ENCODE measurements around the gene C16orf54. TPM values are rescaled to one million over a fixed set of nuclear protein-coding genes. Genes with fewer than 3 reads are reported as not detected.

C16orf54 gene
- total RNA-seq, 1 experiment from 2014 or later: 0.15 TPM

DNA sequence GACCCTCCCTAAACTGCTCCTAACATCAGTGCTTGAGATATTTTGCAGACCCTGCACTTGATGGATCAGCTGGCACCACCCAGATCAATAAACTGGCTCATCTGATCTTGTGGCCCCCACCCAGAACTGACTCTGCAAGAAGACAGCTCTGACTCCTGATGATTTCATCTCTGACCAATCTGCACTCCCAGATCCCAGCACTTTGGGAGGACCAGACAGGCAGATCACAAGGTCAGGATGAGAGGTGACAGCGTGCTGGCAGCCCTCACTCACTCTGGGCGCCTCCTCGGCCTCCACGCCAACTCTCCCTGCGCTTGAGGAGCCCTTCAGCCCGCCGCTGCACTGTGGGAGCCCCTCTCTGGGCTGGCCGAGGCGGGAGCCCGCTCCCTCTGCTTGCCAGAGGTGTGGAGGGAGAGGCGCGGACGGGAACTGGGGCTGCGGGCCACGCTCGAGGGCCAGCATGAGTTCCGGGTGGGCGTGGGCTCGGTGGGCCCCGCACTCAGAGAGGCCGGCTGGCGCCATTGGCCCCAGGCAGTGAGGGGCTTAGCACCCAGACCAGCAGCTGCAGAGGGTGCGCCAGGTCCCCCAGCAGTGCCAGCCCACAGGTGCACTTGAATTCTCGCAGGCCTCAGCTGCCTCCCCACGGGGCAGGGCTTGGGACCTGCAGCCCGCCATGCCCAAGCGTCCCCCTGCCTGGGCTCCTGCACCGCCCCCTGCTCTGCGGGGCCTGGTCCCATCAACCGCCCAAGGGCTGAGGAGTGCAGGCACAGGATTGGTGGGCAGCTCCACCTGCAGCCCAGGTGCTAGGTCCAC is 2.4 kb upstream of the C16orf54 start:
- intact Hi-C loops (cut with micrococcal nuclease): no loop called here
- ChIA-PET RAD21 (ENCODE audit: low non-redundant PET in 1 of 2, low total read pairs in 2 of 2, uncharacterized antibody in 2 of 2, unreplicated experiment in 2 of 2) (no interaction called here), POLR2A (interaction anchor here (1.0 kb wide), 1 partner anchor 10 kb away, joined by 4 read pairs; no protein-coding TSS in a partner anchor), CTCF (interaction anchor here (2.7 kb wide), 1 partner anchor 19 kb away, joined by 6 read pairs; no protein-coding TSS in a partner anchor)
- no peaks in the 10 kb centered on the region for H3K79me2 ChIP-seq (ENCODE audit: insufficient read depth, low read length)
- H3K9me2 ChIP-seq (ENCODE audit: insufficient read depth): no peaks in the 10 kb centered on the region
- ATAC-seq (no peak), DNase-seq (ENCODE audit: low read depth, low spot score) (no peak)
- no peak overlapping the region for H3K4me3 ChIP-seq (replicated peaks in 1 of 2; ENCODE audit: low read depth in 1 of 2, low read length in 2 of 2)
- peaks cover 5 to 10% of the 10 kb centered on the region in 2 experiments; a peak in 3 of 4 replicates for H3K4me1 ChIP-seq (ENCODE audit: control insufficient read depth in 1 of 2, insufficient read depth in 2 of 2, low read length in 2 of 2)
- H3K9me3 ChIP-seq (ENCODE audit: control insufficient read depth in 1 of 2, insufficient read depth in 1 of 2, low read depth in 1 of 2, low read length in 2 of 2): no peaks in the 10 kb centered on the region
- no peak overlapping the region for H3K27ac ChIP-seq (ENCODE audit: low read depth, low read length)
- H3K9ac ChIP-seq (ENCODE audit: low read length): no peak overlapping the region
- no TSS peak for BruUV-seq (replicated peaks)
- no peak overlapping the region for H2AFZ ChIP-seq (ENCODE audit: low read depth, low read length, poor library complexity, severe bottlenecking)
- H3K36me3 ChIP-seq (ENCODE audit: control insufficient read depth in 1 of 2, insufficient read depth in 2 of 2, low read length in 2 of 2): no peaks in the 10 kb centered on the region
- H3K4me2 ChIP-seq (ENCODE audit: low read length): no peak overlapping the region
- H4K20me1 ChIP-seq (ENCODE audit: insufficient read depth): no peaks in the 10 kb centered on the region
- no peaks in the 10 kb centered on the region for H3K27me3 ChIP-seq (ENCODE audit: insufficient read depth, low read length)
- TF ChIP-seq EZH2phosphoT487 (IDR thresholded peaks at IDR 0.05; ENCODE audit: borderline replicate concordance) (no peak), SIN3A (IDR thresholded peaks at IDR 0.05; ENCODE audit: low read depth) (no peak), SP1 (IDR thresholded peaks at IDR 0.05; ENCODE audit: low read depth) (no peak), EGR1 (IDR thresholded peaks at IDR 0.05; ENCODE audit: low read depth) (no peak), POLR2AphosphoS5 (IDR thresholded peaks at IDR 0.05; ENCODE audit: low read depth, low read length) (no peak), SRF (IDR thresholded peaks at IDR 0.05; ENCODE audit: low read depth) (no peak), CBX3 (IDR thresholded peaks at IDR 0.05; ENCODE audit: low read depth) (no peak), POLR2A (IDR thresholded peaks at IDR 0.05; ENCODE audit: borderline replicate concordance, extremely low read depth, insufficient read depth, insufficient read length) (no peak), ELF1 (IDR thresholded peaks at IDR 0.05; ENCODE audit: borderline replicate concordance, low read depth) (no peak), YY1 (IDR thresholded peaks at IDR 0.05; ENCODE audit: extremely low read depth, insufficient replicate concordance, low read depth, low read length) (no peak)
- TF ChIP-seq, protein P1, sequence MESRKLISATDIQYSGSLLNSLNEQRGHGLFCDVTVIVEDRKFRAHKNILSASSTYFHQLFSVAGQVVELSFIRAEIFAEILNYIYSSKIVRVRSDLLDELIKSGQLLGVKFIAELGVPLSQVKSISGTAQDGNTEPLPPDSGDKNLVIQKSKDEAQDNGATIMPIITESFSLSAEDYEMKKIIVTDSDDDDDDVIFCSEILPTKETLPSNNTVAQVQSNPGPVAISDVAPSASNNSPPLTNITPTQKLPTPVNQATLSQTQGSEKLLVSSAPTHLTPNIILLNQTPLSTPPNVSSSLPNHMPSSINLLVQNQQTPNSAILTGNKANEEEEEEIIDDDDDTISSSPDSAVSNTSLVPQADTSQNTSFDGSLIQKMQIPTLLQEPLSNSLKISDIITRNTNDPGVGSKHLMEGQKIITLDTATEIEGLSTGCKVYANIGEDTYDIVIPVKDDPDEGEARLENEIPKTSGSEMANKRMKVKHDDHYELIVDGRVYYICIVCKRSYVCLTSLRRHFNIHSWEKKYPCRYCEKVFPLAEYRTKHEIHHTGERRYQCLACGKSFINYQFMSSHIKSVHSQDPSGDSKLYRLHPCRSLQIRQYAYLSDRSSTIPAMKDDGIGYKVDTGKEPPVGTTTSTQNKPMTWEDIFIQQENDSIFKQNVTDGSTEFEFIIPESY (IDR thresholded peaks at IDR 0.05; ENCODE audit: extremely low read depth, insufficient replicate concordance, low read length): no peak
- TF ChIP-seq, protein P2, sequence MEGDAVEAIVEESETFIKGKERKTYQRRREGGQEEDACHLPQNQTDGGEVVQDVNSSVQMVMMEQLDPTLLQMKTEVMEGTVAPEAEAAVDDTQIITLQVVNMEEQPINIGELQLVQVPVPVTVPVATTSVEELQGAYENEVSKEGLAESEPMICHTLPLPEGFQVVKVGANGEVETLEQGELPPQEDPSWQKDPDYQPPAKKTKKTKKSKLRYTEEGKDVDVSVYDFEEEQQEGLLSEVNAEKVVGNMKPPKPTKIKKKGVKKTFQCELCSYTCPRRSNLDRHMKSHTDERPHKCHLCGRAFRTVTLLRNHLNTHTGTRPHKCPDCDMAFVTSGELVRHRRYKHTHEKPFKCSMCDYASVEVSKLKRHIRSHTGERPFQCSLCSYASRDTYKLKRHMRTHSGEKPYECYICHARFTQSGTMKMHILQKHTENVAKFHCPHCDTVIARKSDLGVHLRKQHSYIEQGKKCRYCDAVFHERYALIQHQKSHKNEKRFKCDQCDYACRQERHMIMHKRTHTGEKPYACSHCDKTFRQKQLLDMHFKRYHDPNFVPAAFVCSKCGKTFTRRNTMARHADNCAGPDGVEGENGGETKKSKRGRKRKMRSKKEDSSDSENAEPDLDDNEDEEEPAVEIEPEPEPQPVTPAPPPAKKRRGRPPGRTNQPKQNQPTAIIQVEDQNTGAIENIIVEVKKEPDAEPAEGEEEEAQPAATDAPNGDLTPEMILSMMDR (IDR thresholded peaks at IDR 0.05 in 2 of 3, conservative IDR thresholded peaks at IDR 0.05 in 1 of 3; ENCODE audit: borderline replicate concordance in 1 of 3, insufficient read depth in 1 of 3, low read depth in 2 of 3, low read length in 2 of 3): no peak
- TF ChIP-seq, protein P3, sequence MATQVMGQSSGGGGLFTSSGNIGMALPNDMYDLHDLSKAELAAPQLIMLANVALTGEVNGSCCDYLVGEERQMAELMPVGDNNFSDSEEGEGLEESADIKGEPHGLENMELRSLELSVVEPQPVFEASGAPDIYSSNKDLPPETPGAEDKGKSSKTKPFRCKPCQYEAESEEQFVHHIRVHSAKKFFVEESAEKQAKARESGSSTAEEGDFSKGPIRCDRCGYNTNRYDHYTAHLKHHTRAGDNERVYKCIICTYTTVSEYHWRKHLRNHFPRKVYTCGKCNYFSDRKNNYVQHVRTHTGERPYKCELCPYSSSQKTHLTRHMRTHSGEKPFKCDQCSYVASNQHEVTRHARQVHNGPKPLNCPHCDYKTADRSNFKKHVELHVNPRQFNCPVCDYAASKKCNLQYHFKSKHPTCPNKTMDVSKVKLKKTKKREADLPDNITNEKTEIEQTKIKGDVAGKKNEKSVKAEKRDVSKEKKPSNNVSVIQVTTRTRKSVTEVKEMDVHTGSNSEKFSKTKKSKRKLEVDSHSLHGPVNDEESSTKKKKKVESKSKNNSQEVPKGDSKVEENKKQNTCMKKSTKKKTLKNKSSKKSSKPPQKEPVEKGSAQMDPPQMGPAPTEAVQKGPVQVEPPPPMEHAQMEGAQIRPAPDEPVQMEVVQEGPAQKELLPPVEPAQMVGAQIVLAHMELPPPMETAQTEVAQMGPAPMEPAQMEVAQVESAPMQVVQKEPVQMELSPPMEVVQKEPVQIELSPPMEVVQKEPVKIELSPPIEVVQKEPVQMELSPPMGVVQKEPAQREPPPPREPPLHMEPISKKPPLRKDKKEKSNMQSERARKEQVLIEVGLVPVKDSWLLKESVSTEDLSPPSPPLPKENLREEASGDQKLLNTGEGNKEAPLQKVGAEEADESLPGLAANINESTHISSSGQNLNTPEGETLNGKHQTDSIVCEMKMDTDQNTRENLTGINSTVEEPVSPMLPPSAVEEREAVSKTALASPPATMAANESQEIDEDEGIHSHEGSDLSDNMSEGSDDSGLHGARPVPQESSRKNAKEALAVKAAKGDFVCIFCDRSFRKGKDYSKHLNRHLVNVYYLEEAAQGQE (IDR thresholded peaks at IDR 0.05; ENCODE audit: low read depth): no peak
